ENCODE data around the gene CENPQ.

CENPQ gene

DNA sequence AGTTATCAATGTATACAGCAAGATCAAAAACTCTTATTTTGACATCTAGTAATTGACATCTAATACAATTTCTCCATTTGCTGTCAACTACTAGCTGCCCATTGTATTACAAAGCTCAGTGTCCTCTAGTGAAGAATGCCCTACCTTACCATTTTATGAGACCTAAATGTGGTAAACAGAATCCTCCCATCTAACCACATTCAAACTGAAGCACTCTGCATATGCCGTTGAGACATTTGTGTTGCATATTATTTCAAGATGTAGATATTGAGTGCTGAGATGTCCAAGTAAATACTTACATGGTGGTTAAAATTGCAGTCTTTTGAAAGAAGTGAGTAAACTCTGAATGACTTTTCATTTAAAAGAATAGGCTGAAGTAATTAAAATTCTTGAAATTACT lies 36.0 kb downstream of the CENPQ start:
- Histone ChIP-seq H3K36me3 (ENCODE audit: control insufficient read depth in 1 of 2, insufficient read depth in 2 of 2, low read depth in 1 of 2, low read length in 2 of 2) (peaks cover 0 to 5% of the 10 kb centered on the region in 2 experiments), H3K14ac (ENCODE audit: low read length in 2 of 2) (no peak overlapping the region), H4K91ac (ENCODE audit: low read length) (no peak overlapping the region), H2BK15ac (ENCODE audit: low read depth, poor library complexity, severe bottlenecking) (no peak overlapping the region), H2BK120ac (ENCODE audit: low read depth, low read length) (no peak overlapping the region), H3K27ac (ENCODE audit: low read length, poor library complexity, severe bottlenecking) (no peak overlapping the region), H3K27me3 (ENCODE audit: control insufficient read depth in 1 of 2, insufficient read depth in 1 of 2, low read length in 2 of 2) (no peaks in the 10 kb centered on the region), H3K4me1 (ENCODE audit: control insufficient read depth, insufficient read depth, low read depth, low read length) (no peaks in the 10 kb centered on the region), H2AFZ (ENCODE audit: low read depth, low read length) (no peak overlapping the region), H2BK5ac (ENCODE audit: low read depth, low read length, poor library complexity, severe bottlenecking) (no peak overlapping the region), H2AK5ac (ENCODE audit: low read length, severe bottlenecking) (no peak overlapping the region), H3K23ac (ENCODE audit: low read length in 2 of 2) (no peak overlapping the region), H3K4ac (ENCODE audit: low read depth in 1 of 2, low read length in 2 of 2) (no peak overlapping the region), H4K8ac (ENCODE audit: low read length) (no peak overlapping the region), H3K9me3 (ENCODE audit: control insufficient read depth, low read length) (no peaks in the 10 kb centered on the region), H3K4me3 (ENCODE audit: insufficient read depth in 1 of 2, low read depth in 1 of 2, low read length in 2 of 2) (no peak overlapping the region), H3K79me1 (replicated peaks; ENCODE audit: low read length, poor library complexity, severe bottlenecking) (no peaks in the 10 kb centered on the region), H2BK12ac (ENCODE audit: low read length in 2 of 2) (no peak overlapping the region), H3K4me2 (ENCODE audit: low read length, poor library complexity, severe bottlenecking) (no peak overlapping the region), H3K9ac (ENCODE audit: low read length) (no peak overlapping the region), H3K18ac (ENCODE audit: low read depth in 1 of 2, low read length in 2 of 2) (no peak overlapping the region)
- WGBS: 100% methylated on average over 1 of the region's 1 CpG
- DNase-seq: no peak

GRCh38 chr6:49499623-49500022 lies 36.5 kb downstream of the CENPQ start, which contains the start of gene GLYATL3:
Gene GLYATL3, plus strand, starts transcription at chr6:49499923. Its CDS starts 12,068 bp downstream, at chr6:49511991.
- Histone ChIP-seq H2BK12ac (ENCODE audit: low read length in 2 of 2) (no peak within 1 kb of the TSS), H3K18ac (ENCODE audit: low read depth in 1 of 2, low read length in 2 of 2) (no peak within 1 kb of the TSS), H2BK120ac (ENCODE audit: low read depth, low read length) (no peak within 1 kb of the TSS), H3K4me3 (ENCODE audit: insufficient read depth in 1 of 2, low read depth in 1 of 2, low read length in 2 of 2) (no peak within 1 kb of the TSS), H3K23ac (ENCODE audit: low read length in 2 of 2) (no peak within 1 kb of the TSS), H4K91ac (ENCODE audit: low read length) (no peak within 1 kb of the TSS), H3K4me1 (ENCODE audit: control insufficient read depth, insufficient read depth, low read depth, low read length) (no peaks in the 10 kb centered on the region), H3K9ac (ENCODE audit: low read length) (no peak within 1 kb of the TSS), H3K36me3 (ENCODE audit: control insufficient read depth in 1 of 2, insufficient read depth in 2 of 2, low read depth in 1 of 2, low read length in 2 of 2) (peaks cover 0 to 4% of the 10 kb centered on the region in 2 experiments), H3K79me1 (replicated peaks; ENCODE audit: low read length, poor library complexity, severe bottlenecking) (no peaks in the 10 kb centered on the region), H3K9me3 (ENCODE audit: control insufficient read depth, low read length) (no peaks in the 10 kb centered on the region), H2BK15ac (ENCODE audit: low read depth, poor library complexity, severe bottlenecking) (no peak within 1 kb of the TSS), H2AK5ac (ENCODE audit: low read length, severe bottlenecking) (no peak within 1 kb of the TSS), H2BK5ac (ENCODE audit: low read depth, low read length, poor library complexity, severe bottlenecking) (no peak within 1 kb of the TSS), H3K27ac (ENCODE audit: low read length, poor library complexity, severe bottlenecking) (no peak within 1 kb of the TSS), H3K14ac (ENCODE audit: low read length in 2 of 2) (no peak within 1 kb of the TSS), H3K27me3 (ENCODE audit: control insufficient read depth in 1 of 2, insufficient read depth in 1 of 2, low read length in 2 of 2) (no peaks in the 10 kb centered on the region), H4K8ac (ENCODE audit: low read length) (no peak within 1 kb of the TSS), H3K4me2 (ENCODE audit: low read length, poor library complexity, severe bottlenecking) (no peak within 1 kb of the TSS), H2AFZ (ENCODE audit: low read depth, low read length) (no peak within 1 kb of the TSS), H3K4ac (ENCODE audit: low read depth in 1 of 2, low read length in 2 of 2) (no peak within 1 kb of the TSS)
- DNase-seq: no peak
- 100% methylated on average over 1 of the region's 2 CpGs for WGBS

DNA sequence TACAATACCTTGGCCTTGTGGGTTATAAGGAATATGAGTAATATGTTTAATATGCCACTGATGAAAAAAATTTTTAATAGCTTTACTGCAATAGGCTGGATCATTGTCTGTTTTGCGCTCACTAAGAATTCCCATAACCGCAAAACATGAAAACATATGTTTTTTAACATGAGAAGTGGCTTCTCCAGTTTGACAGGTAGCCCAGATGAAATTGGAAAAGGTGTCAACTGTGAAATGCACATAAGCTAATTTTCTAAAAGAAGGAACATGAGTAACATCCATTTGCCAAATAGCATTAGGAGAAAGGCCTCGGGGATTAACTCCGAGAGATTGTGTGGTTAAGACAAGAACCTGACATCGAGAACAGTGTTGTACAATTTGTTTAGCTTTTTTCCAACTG lies 41.5 kb downstream of the CENPQ start:
- Histone ChIP-seq H3K4me1 (ENCODE audit: control insufficient read depth, insufficient read depth, low read depth, low read length) (no peaks in the 10 kb centered on the region), H3K36me3 (ENCODE audit: control insufficient read depth in 1 of 2, insufficient read depth in 2 of 2, low read depth in 1 of 2, low read length in 2 of 2) (no peaks in the 10 kb centered on the region), H3K27ac (ENCODE audit: low read length, poor library complexity, severe bottlenecking) (no peak overlapping the region), H3K9me3 (ENCODE audit: control insufficient read depth, low read length) (peaks cover 3% of the 10 kb centered on the region), H3K27me3 (ENCODE audit: control insufficient read depth in 1 of 2, insufficient read depth in 1 of 2, low read length in 2 of 2) (no peaks in the 10 kb centered on the region), H2AFZ (ENCODE audit: low read depth, low read length) (no peak overlapping the region), H3K4ac (ENCODE audit: low read depth in 1 of 2, low read length in 2 of 2) (no peak overlapping the region), H3K23ac (ENCODE audit: low read length in 2 of 2) (no peak overlapping the region), H3K14ac (ENCODE audit: low read length in 2 of 2) (no peak overlapping the region), H4K8ac (ENCODE audit: low read length) (no peak overlapping the region), H4K91ac (ENCODE audit: low read length) (no peak overlapping the region), H2BK120ac (ENCODE audit: low read depth, low read length) (no peak overlapping the region), H2AK5ac (ENCODE audit: low read length, severe bottlenecking) (no peak overlapping the region), H3K18ac (ENCODE audit: low read depth in 1 of 2, low read length in 2 of 2) (no peak overlapping the region), H2BK15ac (ENCODE audit: low read depth, poor library complexity, severe bottlenecking) (no peak overlapping the region), H3K79me1 (replicated peaks; ENCODE audit: low read length, poor library complexity, severe bottlenecking) (no peaks in the 10 kb centered on the region), H3K4me3 (ENCODE audit: insufficient read depth in 1 of 2, low read depth in 1 of 2, low read length in 2 of 2) (no peak overlapping the region), H2BK12ac (ENCODE audit: low read length in 2 of 2) (no peak overlapping the region), H3K4me2 (ENCODE audit: low read length, poor library complexity, severe bottlenecking) (no peak overlapping the region), H2BK5ac (ENCODE audit: low read depth, low read length, poor library complexity, severe bottlenecking) (no peak overlapping the region), H3K9ac (ENCODE audit: low read length) (no peak overlapping the region)
- WGBS: 81% methylated on average over 5 of the region's 5 CpGs
- DNase-seq: no peak

- Histone ChIP-seq H3K23ac (ENCODE audit: low read length in 2 of 2) (no peak overlapping the region), H3K4me3 (ENCODE audit: insufficient read depth in 1 of 2, low read depth in 1 of 2, low read length in 2 of 2) (no peak overlapping the region), H3K4ac (ENCODE audit: low read depth in 1 of 2, low read length in 2 of 2) (no peak overlapping the region), H3K18ac (ENCODE audit: low read depth in 1 of 2, low read length in 2 of 2) (no peak overlapping the region), H3K79me1 (replicated peaks; ENCODE audit: low read length, poor library complexity, severe bottlenecking) (no peaks in the 10 kb centered on the region), H2BK120ac (ENCODE audit: low read depth, low read length) (no peak overlapping the region), H3K36me3 (ENCODE audit: control insufficient read depth in 1 of 2, insufficient read depth in 2 of 2, low read depth in 1 of 2, low read length in 2 of 2) (no peaks in the 10 kb centered on the region), H2AK5ac (ENCODE audit: low read length, severe bottlenecking) (no peak overlapping the region), H2BK15ac (ENCODE audit: low read depth, poor library complexity, severe bottlenecking) (no peak overlapping the region), H2BK5ac (ENCODE audit: low read depth, low read length, poor library complexity, severe bottlenecking) (no peak overlapping the region), H3K4me1 (ENCODE audit: control insufficient read depth, insufficient read depth, low read depth, low read length) (no peaks in the 10 kb centered on the region), H4K91ac (ENCODE audit: low read length) (no peak overlapping the region), H3K27ac (ENCODE audit: low read length, poor library complexity, severe bottlenecking) (no peak overlapping the region), H2AFZ (ENCODE audit: low read depth, low read length) (no peak overlapping the region), H4K8ac (ENCODE audit: low read length) (no peak overlapping the region), H3K4me2 (ENCODE audit: low read length, poor library complexity, severe bottlenecking) (no peak overlapping the region), H3K9me3 (ENCODE audit: control insufficient read depth, low read length) (peaks cover 3% of the 10 kb centered on the region), H2BK12ac (ENCODE audit: low read length in 2 of 2) (no peak overlapping the region), H3K14ac (ENCODE audit: low read length in 2 of 2) (no peak overlapping the region), H3K9ac (ENCODE audit: low read length) (no peak overlapping the region), H3K27me3 (ENCODE audit: control insufficient read depth in 1 of 2, insufficient read depth in 1 of 2, low read length in 2 of 2) (no peaks in the 10 kb centered on the region)
- DNase-seq: no peak
- WGBS: 70% methylated on average over 3 of the region's 5 CpGs
Measured at GRCh38 chr6:49506569-49507111, 43.5 kb downstream of the CENPQ start.

Measured in mesenchymal stem cell (in vitro differentiated cells and primary cell).